Measurements from ENCODE around the gene MISFA.
"Not testable (repeated sequence)": the region's sequence is repeated elsewhere in the genome, so short reads cannot be mapped to it uniquely, and the experiment has no call there.

MISFA gene

DNA sequence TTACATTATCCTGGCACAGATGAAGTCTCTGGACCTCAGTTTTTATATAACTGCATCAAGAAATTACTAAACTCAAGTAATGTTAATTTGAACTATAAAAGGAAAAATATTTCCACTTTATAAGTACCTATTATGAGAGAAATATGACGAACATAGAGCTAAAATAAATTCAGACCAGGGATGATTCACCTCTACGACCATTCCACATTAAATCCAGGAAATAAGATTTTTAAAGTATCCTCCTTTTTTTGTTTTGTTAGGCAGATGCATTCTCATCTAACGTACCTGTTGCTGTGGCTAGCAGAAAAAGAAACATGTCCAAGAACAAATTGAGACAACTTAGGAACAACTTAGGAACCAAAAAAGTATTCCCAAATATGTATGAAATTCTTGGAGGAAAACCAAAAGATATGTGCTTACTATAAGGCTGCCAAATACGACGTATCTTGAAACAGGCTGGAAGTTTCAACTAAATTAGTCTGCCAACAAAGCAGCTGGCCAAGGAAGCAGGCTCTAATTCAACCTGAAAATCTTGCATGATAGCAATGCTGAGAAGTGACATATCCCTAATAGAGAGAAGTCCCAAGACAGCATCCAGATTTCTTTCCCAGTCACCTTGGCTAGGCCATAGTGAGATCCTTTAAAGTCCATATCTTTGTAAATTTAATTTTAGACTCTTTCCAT is 18.9 kb downstream of the MISFA start:
- DNase-seq, result no peak

DNA sequence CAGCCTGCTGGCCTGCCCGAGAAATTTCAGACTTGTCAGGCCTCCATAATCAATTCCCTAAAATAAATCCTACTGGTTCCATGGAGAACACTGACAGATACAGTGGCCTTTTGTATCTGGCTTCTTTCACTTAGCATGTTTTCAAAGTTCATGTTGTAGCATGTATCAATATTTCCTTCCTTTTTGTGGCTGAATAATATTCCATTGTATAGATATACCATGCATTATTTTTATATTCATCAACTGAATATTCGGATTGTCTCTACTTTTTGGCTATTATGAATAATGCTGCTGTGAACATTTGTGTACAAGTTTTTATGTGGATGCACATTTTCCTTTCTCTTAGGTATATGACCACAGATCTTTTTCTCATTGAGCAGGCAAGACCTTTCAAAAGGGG is 24.1 kb downstream of the MISFA start:
- DNase-seq, result no peak

DNA sequence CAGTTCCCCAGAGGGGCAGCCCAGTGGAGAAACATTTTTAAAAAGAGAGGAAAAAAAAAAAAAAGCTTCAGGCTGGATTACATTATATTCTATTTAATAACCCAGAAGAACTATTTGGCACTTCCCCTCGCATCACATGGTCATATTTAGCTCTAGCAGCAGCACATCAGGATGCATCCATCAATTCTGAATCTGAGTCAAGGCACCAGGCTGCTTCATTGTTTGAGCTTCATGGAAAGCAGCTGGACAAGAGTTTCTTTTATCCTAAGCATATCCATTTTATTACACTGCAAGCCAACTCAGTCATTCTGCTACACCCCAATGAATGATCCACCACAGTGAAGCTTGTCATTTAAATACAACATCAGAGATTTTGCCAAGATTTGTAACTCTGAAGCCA is 24.6 kb downstream of the MISFA start:
- no peak for DNase-seq

DNA sequence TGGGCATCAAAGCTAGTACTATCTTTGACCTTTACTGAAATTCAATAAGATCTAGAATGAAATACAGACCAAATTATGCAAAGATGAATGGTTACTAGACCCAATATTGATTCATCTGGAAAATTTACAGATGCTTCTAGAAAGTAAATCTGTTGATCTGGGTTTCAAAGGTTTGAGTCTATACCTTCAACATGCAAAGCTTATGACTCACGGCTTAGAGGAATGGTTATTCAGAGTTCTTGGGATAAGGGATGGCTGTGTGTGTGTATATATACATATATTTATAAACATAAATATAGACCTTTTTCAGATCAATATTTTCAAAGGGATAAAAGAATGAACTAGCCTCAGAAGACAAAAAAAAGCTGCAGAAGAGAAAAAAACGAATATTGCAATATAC is 33.3 kb downstream of the MISFA start:
- no peak for DNase-seq

DNA sequence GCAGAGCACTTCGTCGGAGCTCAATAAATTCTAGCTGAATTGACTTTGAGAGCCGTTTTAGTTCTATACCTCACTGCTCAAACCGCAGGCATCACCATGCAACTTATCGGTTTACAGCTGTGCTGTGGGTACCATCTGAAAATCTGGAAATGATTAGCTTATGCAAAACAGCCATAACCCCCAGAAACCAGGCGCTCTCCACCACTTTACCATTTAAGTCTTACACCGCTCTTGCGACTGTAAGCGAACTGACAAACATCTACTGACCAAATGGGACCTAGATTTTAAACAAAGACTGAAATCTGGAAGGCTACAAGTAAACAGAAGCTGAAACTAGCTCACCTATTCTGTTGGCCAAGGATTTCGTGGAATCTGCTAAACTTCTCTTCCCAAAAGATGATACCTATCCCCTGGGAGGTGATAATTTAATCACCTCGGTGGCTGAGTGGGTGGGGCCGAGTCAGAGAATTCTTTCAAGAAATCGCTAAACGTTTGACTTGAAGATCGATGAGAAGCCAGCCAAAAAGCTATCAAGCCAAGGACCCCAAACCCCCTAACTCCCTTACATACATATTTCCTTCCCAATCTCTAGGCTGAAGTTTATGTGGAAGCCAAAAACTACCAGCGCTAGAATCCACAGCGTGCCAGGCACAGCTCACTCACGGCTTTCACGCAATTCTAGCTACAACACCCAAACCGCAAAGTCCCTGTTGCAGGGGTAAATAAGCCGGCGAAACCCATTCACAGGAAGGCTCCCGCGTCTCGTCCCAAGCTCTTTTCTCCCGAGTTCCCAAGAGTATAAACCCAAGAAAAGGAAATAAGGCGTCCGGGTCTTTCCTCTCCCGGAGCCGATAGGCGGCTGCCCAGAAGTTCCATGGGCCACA is 33.9 kb downstream of the MISFA start:
- peak; percentile 26 for DNase-seq

DNA sequence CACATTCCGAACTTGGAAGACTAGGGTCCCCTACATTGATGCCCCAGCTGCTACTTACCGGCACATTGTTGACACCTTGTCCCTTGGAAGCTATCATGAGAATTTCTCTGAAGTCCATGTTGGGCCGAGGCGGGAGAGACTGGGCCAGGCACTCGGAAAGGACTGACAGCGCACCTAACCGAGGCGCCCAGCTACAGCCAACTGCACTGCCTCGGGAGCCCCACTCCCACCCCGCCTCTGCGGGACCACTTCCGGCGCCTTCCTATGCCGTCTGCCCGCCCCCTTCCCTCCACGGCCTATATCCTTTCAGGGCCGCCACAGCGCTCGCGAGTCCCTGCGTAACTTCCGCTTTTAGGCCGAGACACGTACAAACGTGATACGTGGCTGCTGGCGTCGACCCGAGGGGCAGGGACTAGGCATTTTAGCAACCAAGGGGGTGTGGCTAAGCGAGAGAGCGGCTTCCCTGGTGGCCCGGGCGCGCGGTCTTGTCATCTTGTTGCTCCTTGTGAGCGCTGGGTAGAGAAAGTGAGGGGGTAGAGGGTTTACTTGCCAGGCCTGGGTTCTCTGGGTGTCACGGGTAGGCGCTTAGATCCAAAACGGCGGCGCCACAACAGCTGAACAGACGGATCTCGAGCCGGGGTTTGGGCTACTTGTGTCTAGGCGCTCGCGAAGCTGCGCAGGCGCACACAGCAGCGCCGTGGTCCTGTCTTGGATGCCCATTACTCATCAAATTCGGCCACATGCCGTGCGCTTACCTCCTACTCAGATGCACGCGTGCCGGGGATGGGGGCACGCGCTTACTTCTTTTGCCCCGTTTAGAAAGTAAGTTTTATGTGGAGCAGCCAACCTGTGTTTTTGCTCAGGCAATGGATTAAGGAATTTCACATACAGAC is 34.8 kb downstream of the MISFA start, which contains the start of gene SPTY2D1:
SPTY2D1 (minus strand) TSS at position 203 of the 893 bp plus-strand sequence; CDS start at position 118, 85 bp downstream.
- peak; percentile 99 for DNase-seq

DNA sequence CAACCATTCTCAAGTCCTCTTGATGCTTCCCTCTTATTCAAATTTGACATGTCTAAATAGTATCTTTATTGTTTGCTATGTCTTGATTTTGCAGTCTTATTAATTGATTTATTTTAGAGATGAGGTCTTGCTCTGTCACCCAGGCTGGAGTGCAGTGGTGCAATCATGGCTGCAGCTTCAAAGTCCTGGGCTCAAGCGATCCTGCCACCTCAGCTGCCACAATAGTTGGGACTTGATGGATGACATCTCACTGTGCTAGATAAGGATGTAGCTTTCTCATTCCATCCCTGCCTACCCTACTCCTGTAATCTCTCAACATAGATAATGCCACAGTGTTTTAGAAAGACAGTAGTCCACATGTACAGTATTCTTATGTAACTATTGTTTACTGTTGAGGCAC is 42.1 kb downstream of the MISFA start:
- DNase-seq, result no peak

DNA sequence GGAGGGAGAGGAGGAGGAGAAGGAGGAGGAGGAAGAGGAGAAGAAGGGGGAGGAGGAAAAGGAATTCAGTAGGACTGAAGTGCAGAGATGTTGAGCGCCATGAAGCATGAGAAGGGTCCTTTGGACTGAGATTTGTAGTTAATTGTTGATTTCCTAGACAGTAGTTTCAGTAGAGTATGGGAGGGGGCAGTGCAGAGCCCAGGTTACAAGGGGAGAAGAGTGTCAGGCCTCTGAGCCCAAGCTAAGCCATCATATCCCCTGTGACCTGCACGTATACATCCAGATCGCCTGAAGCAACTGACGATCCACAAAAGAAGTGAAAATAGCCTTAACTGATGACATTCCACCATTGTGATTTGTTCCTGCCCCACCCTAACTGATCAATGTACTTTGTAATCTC is 43.4 kb downstream of the MISFA start:
- not testable (repeated sequence) for DNase-seq

DNA sequence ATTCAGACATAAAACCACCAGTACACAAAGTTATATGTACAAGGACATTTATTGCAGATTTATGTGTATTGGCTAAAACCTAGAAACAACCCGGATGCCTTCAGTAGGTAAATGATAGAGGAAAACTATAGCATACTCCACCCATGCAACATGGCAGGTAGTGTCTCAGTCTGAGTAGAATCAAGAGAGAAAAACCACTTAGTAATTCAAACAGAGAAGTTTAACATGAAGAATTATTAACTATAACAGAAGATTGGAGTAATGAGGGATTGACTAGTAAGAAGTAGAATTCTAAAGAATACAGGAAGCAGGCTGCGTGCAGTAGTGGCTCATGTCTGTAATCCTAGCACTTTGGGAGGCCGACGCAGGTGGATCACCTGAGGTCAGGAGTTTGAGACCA is 50.8 kb downstream of the MISFA start:
- no peak for DNase-seq

DNA sequence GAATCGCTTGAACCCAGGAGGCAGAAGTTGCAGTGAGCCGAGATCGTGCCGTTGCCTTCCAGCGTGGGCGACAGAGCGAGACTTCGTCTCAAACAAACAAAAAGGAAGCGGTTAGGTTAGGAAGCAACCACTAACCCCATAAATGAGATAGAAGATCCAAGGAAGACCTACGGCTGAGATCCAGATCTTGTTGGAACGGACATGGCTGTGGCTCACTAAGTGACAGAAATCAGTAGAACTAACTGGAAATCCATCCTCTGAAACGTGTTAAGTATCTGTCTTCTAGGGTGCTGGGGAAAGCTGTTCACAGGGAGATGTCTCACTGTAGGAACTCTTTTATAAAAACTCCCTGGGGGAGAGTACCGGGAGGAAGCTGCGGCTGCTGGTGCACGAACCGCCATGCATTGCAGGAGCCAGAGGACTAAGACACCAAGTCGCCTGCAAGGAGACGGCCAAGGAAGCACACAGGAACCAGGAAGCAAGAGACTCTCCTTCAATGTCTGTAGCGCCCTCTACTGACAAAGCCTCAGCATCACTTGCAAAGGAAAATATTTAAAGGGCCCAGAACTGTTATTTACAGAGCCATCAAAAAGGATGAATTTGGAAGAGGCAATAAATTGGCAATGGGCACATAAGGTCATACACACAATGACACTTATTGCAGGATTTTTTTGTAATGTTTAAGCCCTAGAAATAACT is 51.4 kb downstream of the MISFA start:
- DNase-seq, result peak; percentile 66
